IPS-18a (cell line): ENCODE results near the gene DCAF15.
A peak's percentile ranks its signal among the peaks of the same experiment; 100 is the strongest.

ENCODE experiments used
- H3K27ac ChIP-seq: one replicate; pipeline ENCODE4 v1.5.1; 2013; ENCODE audit warnings: low read length
- H3K27me3 ChIP-seq: one replicate; pipeline ENCODE4 v1.6.1; 2013; ENCODE audit warnings: mild to moderate bottlenecking, low read length; ENCODE audit not compliant: control insufficient read depth, insufficient read depth
- H3K36me3 ChIP-seq: one replicate; pipeline ENCODE4 v1.6.1; 2013; ENCODE audit warnings: low read depth, low read length; ENCODE audit not compliant: control insufficient read depth
- H3K4me1 ChIP-seq: one replicate; pipeline ENCODE4 v1.6.1; 2013; ENCODE audit warnings: low read depth, low read length; ENCODE audit not compliant: control insufficient read depth
- H3K4me3 ChIP-seq: one replicate; pipeline ENCODE4 v1.5.1; 2013; ENCODE audit warnings: low read length
- H3K9ac ChIP-seq: one replicate; pipeline ENCODE4 v1.6.1; 2013; ENCODE audit warnings: mild to moderate bottlenecking, low read length, moderate library complexity
- H3K9me3 ChIP-seq: one replicate; pipeline ENCODE4 v1.6.1; 2013; ENCODE audit warnings: low read depth, low read length; ENCODE audit not compliant: control insufficient read depth

DCAF15 gene

DNA sequence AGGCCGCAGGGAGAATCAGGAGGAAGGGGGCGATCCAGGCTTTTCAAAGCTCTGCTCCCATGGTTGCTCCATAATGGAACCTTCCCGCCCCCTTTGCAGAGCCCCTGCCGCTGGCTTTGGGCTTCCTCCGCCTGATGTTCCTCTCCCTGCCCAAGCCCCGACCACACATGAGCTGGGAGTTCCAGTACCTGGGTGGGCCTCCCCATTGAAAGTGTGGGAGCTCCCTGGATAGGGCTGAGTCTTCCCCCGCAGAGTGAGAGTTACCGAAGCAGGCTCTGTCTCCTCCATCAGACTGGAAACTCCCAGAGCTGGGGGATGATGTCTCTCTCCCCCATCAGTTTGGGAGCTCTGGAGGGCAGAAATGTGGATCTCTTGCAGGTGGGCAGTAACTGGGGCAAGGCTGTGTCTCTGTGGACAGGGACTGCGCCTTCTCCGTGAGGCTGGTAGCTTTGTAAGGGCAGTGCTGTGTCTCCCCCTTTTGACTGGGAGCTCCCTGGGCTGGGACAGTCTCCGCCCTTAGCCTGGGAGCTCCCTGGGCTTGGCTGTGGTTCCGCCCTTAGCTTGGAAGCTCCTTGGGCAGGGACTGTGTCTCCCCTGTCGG lies 722 bp downstream of the DCAF15 start:
- peak overlapping the region; percentile 55 for H3K9ac ChIP-seq
- peak overlapping the region; percentile 29 for H3K27ac ChIP-seq
- H3K4me3 ChIP-seq = peak overlapping the region; percentile 67
- H3K36me3 ChIP-seq = peaks cover 38% of the 10 kb centered on the region
- H3K9me3 ChIP-seq = no peaks in the 10 kb centered on the region
- H3K27me3 ChIP-seq = no peaks in the 10 kb centered on the region
- H3K4me1 ChIP-seq = no peaks in the 10 kb centered on the region

DNA sequence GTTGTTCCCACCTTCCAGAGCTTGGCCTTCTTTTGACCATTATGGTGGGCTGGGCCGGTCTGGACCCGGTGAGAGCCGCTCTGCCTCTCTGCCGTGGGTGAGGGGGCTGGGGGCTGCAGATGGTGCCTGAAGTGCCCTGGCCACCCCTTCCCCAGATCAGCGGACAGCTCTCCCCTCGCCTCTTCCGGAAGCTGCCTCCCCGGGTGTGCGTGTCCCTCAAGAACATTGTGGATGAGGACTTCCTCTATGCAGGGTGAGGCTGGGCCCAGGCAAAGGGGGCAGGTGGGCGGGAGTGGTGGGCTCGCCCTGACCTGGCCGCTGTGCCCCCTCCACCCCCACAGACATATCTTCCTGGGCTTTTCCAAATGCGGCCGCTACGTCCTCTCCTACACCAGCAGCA lies 1.9 kb downstream of the DCAF15 start:
- no peaks in the 10 kb centered on the region for H3K4me1 ChIP-seq
- H3K9me3 ChIP-seq = no peaks in the 10 kb centered on the region
- no peak overlapping the region for H3K27ac ChIP-seq
- no peaks in the 10 kb centered on the region for H3K27me3 ChIP-seq
- no peak overlapping the region for H3K9ac ChIP-seq
- peaks cover 47% of the 10 kb centered on the region for H3K36me3 ChIP-seq
- no peak overlapping the region for H3K4me3 ChIP-seq

DNA sequence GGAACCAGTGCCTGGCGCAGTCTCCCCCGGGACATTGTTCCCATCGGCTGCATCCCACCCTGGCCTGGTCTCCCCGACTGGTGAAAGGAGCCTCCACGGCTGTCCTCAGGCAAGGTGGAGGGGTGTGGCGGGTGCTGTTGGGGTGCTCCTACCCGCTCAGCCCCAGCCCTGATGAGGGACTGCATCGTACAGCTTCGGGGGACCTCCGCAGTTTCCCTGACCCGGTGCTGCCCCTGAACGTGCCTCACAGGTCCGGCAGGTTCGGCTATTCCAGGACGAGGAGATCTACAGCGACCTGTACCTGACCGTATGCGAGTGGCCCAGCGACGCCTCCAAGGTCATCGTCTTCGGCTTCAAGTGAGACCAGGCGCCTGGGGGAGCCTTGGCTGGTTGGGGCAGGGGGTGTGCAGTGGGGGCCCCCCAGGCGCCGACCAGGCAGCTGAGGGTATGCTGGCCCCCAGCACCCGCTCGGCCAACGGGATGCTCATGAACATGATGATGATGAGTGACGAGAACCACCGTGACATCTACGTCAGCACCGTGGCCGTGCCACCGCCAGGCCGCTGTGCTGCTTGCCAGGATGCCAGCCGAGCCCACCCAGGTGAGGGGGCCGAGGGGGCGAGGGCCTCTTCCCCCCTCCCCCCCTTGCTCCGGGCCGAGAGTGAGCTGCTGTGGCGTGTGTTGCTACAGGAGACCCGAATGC lies 3.5 kb downstream of the DCAF15 start:
- Histone ChIP-seq H3K27ac (no peak overlapping the region), H3K4me1 (no peaks in the 10 kb centered on the region), H3K27me3 (no peaks in the 10 kb centered on the region), H3K9me3 (no peaks in the 10 kb centered on the region), H3K4me3 (no peak overlapping the region), H3K9ac (no peak overlapping the region), H3K36me3 (peaks cover 59% of the 10 kb centered on the region)

DNA sequence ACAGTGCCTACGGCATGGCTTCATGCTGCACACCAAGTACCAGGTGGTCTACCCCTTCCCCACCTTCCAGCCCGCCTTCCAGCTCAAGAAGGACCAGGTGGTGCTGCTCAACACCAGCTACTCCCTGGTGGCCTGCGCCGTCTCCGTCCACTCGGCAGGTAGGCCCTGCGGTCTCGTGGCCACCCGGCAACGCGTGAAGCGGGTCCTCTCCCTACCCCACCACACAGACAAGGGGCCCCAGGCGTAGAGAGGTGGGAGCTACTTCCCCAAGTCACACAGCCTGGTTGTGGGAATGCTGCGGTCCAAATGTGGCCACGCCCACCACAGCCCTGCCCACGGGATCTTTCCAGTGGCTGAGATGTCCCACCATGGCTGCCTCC lies 4.0 kb downstream of the DCAF15 start:
- Histone ChIP-seq H3K9ac (no peak overlapping the region), H3K4me3 (no peak overlapping the region), H3K4me1 (no peaks in the 10 kb centered on the region), H3K27me3 (no peaks in the 10 kb centered on the region), H3K27ac (no peak overlapping the region), H3K9me3 (no peaks in the 10 kb centered on the region), H3K36me3 (peaks cover 60% of the 10 kb centered on the region)

DNA sequence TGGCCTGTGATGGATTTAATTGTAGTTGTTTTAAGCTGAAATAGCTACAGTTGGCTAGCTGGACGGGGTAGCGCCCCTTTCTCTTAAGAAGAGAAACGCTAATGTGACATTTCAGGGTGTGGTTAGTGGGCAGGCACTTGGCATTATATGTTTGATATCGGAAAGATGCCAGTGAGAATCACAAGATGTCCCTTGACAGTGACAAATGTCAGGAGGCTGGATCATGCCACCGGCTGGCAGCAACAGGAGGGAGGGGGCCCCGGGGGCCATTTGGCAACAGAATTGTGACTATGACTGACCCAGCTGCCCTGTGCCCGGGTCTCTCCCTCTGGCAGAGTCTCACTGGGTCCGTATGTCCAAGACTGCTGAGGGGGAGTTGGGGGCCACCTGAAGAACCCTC lies 4.7 kb downstream of the DCAF15 start:
- H3K4me3 ChIP-seq = no peak overlapping the region
- H3K9ac ChIP-seq = no peak overlapping the region
- peaks cover 60% of the 10 kb centered on the region for H3K36me3 ChIP-seq
- H3K27me3 ChIP-seq = no peaks in the 10 kb centered on the region
- no peak overlapping the region for H3K27ac ChIP-seq
- no peaks in the 10 kb centered on the region for H3K4me1 ChIP-seq
- no peaks in the 10 kb centered on the region for H3K9me3 ChIP-seq

DNA sequence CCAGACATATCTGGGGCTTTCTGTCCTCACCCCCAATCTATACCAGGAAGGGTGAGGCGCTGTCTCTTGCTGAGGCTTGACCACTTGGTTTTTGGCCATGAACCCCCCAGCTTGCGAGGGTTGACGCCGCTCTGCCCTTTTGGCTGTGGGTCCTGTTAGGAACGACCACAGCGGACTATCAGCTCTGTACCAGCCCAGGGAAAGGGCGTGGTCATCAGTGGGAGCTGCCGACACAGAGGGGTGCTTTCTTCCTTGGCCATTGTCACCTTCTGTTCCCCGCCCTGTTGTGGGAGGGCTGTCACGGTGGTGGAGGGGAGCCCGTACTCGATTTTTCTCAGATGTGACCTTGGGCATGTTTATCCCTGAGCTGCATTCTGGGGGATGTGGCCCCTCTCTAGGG lies 5.7 kb downstream of the DCAF15 start:
- no peaks in the 10 kb centered on the region for H3K4me1 ChIP-seq
- no peak overlapping the region for H3K4me3 ChIP-seq
- no peaks in the 10 kb centered on the region for H3K9me3 ChIP-seq
- no peak overlapping the region for H3K9ac ChIP-seq
- H3K27me3 ChIP-seq = no peaks in the 10 kb centered on the region
- H3K27ac ChIP-seq = no peak overlapping the region
- peaks cover 60% of the 10 kb centered on the region for H3K36me3 ChIP-seq

DNA sequence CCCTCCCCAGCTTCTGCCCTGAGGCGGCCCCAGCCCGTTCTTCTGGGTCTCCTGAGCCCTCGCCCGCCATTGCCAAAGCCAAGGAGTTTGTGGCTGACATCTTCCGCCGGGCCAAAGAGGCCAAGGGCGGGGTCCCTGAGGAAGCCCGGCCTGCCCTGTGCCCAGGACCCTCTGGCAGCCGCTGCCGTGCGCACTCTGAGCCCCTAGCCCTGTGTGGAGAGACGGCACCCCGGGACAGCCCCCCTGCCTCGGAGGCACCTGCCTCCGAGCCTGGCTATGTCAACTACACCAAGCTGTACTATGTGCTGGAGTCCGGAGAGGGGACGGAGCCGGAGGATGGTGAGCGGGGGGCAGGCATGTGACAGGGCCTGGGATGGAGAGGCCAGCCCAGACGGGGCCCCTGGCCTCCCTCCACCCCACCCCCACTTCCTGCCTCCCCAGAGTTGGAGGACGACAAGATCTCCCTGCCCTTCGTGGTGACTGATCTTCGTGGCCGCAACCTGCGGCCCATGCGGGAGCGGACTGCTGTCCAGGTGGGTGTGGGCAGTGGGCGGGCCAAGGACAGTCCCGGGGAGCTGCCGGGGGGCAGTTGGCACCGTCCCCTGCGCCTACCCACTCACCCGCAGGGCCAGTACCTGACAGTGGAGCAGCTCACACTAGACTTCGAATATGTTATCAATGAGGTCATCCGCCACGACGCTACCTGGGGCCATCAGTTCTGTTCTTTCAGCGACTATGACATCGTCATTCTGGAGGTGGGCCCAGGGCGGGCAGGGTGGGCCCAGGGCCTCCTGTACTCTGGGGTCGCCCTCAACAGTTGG lies 7.0 kb downstream of the DCAF15 start:
- no peaks in the 10 kb centered on the region for H3K27me3 ChIP-seq
- H3K4me3 ChIP-seq = no peak overlapping the region
- H3K4me1 ChIP-seq = no peaks in the 10 kb centered on the region
- no peak overlapping the region for H3K9ac ChIP-seq
- no peak overlapping the region for H3K27ac ChIP-seq
- H3K9me3 ChIP-seq = no peaks in the 10 kb centered on the region
- peaks cover 58% of the 10 kb centered on the region for H3K36me3 ChIP-seq

DNA sequence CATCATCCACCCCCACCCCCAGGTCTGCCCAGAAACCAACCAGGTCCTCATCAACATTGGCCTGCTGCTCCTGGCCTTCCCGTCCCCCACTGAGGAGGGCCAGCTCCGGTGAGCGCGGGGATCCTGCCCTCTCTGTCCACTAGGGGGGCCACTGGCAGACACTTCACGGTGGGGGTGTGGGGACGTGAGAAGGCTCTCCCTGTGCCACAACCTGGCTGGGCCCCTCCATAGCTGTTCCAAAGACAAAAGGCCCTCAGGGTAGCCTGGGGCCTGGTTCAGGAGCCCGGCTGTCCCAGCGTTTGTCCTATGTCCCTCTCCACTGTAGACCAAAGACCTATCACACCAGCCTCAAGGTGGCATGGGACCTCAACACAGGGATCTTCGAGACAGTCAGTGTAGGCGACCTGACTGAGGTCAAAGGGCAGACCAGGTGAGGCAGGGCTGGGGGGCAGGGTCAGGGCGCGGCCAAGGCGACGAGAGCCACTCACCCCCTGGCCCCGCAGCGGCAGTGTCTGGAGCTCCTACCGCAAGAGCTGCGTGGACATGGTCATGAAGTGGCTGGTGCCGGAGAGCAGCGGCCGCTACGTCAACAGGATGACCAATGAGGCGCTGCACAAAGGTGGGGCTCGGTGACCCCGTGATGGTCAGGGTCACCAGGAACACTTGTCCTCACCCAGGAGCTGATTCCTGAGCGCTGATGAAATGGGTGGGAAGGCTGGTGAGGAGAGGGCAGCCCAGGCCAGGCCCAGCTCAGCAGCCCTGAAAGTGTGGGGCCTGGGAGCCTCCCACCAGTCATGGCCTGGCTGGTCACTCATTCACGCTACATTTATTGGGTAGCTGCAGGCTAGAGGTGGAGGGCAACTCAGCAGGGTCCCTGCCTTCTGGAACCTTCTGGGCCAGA lies 7.9 kb downstream of the DCAF15 start:
- Histone ChIP-seq H3K9ac (no peak overlapping the region), H3K9me3 (no peaks in the 10 kb centered on the region), H3K4me3 (no peak overlapping the region), H3K4me1 (no peaks in the 10 kb centered on the region), H3K36me3 (peaks cover 56% of the 10 kb centered on the region), H3K27ac (no peak overlapping the region), H3K27me3 (no peaks in the 10 kb centered on the region)

DNA sequence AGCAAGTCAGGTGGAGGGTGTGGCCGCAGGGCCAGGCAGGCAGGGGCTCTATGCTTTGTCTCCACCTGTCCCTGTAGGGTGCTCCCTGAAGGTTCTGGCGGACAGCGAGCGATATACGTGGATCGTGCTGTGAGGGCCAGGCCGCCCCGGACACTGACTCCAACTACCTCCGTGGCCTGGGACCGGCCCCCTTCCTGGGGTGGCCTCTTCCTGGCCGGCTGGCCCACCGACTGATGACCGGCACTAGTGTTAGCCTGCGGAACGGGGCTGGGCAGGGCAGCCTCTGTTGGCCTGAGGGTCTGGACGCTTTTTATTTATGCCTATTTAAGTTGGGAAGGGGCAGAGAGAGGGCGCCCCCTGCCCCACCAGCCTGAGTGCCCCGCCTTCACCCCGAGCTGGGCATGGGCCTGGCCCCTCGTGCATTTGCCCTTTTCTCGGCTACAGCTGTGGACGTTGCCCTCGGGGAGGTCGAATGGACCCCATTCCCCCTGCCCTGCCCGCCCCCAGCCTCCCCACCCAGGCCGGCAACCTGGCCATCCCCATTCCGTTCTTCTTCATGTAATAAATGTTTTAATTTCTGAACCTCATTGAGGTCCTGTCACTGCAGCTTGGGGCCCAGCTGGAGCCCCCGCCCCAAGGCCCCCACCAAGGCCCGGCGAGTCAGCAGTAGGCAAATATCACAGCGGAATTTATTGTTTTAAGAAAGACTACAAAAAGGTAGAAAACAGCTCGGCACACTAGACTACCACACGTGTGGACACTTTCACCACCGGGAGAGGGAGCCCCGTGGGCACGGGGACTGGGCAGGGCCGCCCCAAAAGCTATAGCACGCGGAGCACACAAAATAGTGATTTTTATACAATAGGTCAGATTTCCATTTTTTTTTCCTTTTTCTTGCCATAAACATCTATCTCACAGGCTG lies 8.8 kb downstream of the DCAF15 start:
- Histone ChIP-seq H3K4me1 (no peaks in the 10 kb centered on the region), H3K27me3 (no peaks in the 10 kb centered on the region), H3K9me3 (no peaks in the 10 kb centered on the region), H3K9ac (no peak overlapping the region), H3K27ac (no peak overlapping the region), H3K36me3 (peaks cover 51% of the 10 kb centered on the region), H3K4me3 (no peak overlapping the region)

DNA sequence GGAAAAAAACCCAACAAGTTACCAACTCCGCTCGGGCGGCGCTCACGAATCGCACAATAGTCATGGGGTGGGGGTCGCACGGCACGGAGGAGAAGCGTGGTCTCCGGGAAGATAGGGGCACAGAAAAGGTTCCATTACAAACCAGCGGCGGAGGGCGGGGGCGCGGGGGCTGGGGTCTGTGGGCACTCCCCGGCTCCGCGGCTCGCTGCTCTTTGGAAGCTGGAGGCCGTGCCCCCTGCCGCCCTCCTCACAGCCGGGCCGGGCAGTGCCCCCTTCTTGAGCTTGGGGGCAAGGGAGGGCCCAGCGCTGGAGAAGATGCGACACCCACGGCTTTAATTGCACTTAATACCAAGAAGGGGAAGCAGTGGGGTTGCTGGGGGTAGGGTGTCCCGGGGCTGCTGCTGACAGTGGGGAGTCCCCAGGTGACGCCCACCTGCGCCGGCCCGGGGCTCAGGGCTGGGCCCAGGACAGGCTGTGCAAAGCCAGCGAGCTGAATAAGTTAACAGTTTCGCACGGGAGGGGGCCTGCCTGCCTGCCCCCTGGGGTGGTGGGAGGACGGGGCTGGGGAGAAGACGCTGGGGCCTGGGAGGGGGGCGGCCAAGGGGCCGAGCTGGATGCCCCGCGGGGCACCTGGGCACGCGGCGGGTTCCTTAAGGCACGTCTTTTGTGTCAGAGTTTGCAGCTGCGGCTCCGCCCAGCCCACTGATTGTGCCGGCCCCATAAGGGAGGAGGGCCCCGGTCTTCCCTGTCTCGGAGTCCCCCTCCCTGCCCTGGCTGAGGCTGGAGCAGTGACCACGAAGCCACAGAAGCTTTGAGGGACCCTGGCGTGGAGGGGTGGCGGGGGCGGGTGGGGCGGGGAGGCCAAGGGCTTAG lies 9.8 kb downstream of the DCAF15 start:
- H3K9me3 ChIP-seq = no peaks in the 10 kb centered on the region
- H3K4me1 ChIP-seq = no peaks in the 10 kb centered on the region
- H3K36me3 ChIP-seq = peaks cover 46% of the 10 kb centered on the region
- no peak overlapping the region for H3K27ac ChIP-seq
- no peaks in the 10 kb centered on the region for H3K27me3 ChIP-seq
- H3K9ac ChIP-seq = no peak overlapping the region
- H3K4me3 ChIP-seq = no peak overlapping the region
